Measurements from ENCODE around the gene MPHOSPH6. TPM values are rescaled to one million over a fixed set of nuclear protein-coding genes. Genes with fewer than 3 reads are reported as not detected.
A peak's percentile ranks its signal among the peaks of the same experiment; 100 is the strongest.
"Not testable (repeated sequence)": the region's sequence is repeated elsewhere in the genome, so short reads cannot be mapped to it uniquely, and the experiment has no call there.

Gene MPHOSPH6
- total RNA-seq, 1 experiment from 2014 or later: 62.0 TPM

DNA sequence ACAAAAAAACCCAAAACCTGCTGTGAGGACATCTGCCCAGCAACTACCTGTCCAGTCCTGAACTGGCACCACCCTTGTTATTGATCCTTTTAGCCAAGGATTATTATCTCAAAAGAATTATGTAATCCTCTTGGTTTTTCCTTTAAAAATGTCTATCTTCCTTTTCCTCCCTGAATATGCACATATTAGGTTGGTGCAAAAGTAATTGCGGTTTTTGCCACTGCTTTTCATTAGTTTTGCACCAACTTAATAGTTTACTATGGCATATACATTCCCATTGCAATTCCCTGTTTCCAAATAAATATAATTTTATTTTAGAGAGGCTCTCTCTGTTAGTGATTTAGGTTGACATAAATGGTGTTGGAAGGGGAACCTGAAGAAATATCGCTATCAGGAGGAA is 51.3 kb downstream of the MPHOSPH6 start:
- DNase-seq (ENCODE audit: low read depth): no peak

GRCh38 chr16:82116535-82116934 is 53.5 kb downstream of the MPHOSPH6 start:
- DNase-seq (ENCODE audit: low read depth): no peak

- DNase-seq (ENCODE audit: low read depth): no peak
Observed at GRCh38 chr16:82113741-82114140, 56.3 kb downstream of the MPHOSPH6 start.

GRCh38 chr16:82111944-82112343 is 58.1 kb downstream of the MPHOSPH6 start:
- DNase-seq (ENCODE audit: low read depth): no peak

GRCh38 chr16:82109266-82109665 is 60.8 kb downstream of the MPHOSPH6 start:
- DNase-seq (ENCODE audit: low read depth): not testable (repeated sequence)

DNA sequence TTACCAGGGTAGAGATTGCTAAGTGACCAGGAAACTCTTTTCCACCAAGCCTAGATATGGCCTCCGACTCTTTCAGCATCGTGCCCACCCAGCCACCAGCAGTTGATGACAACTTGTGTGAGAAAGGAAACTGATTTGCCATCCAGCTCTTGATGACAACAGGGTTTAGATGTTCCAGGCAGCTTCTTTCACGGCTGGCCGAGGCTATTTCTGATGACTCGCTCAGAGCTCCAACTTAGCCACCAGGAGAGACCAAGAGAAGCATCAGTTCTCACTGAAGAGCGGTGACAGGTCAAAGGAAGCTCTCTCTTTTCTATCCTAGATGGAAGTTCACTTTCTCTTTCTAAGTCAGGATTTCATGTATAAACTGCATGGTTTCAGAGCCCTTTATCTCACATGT is 61.2 kb downstream of the MPHOSPH6 start:
- peak; percentile 40 for DNase-seq (ENCODE audit: low read depth)

GRCh38 chr16:82108100-82108499 is 61.9 kb downstream of the MPHOSPH6 start:
- no peak for DNase-seq (ENCODE audit: low read depth)

DNA sequence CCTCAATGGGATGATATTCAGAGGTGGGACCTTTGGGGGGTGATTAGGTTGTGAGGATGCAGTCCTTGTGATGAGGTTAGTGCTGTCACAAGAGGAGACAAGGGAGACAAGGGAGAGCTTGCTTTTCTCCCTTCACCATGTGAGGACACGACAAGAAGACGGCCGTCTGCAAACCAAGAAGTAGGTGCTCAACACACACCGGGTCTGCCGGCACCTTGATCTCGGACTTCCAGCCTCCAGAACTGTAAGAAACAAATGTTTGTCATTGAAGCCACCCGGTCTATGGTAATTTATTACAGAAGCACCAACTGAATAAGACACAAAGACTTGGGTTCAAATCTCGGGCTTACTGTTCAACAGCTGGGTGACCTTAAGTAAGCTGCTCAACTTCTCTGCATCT is 64.9 kb downstream of the MPHOSPH6 start:
- DNase-seq (ENCODE audit: low read depth): no peak

Other genes with a start within 250 kb of the MPHOSPH6 start
- 0.64 and 1.3 TPM in 2 replicates for gene SDR42E1, start 158.8 kb downstream of the MPHOSPH6 start, total RNA-seq (2014; rRNA removed; shearing (Covaris generic))
- 16.0 and 28.0 TPM in 2 replicates for gene HSD17B2, start 135.0 kb downstream of the MPHOSPH6 start, total RNA-seq (2014; rRNA removed; shearing (Covaris generic))

Data from M059J (cell line).